HG03521 (cell line): ENCODE measurements around the gene SLC22A12.
"Not testable (repeated sequence)": the region's sequence is repeated elsewhere in the genome, so short reads cannot be mapped to it uniquely, and the experiment has no call there.

ENCODE experiments used
- ATAC-seq: cut with Tn5 transposase; IDR thresholded peaks from one replicate; pipeline ENCODE4 v1.9.1; 2021; ENCODE audit warnings: mild to moderate bottlenecking, moderate library complexity; ENCODE audit not compliant: unreplicated experiment

SLC22A12 gene

DNA sequence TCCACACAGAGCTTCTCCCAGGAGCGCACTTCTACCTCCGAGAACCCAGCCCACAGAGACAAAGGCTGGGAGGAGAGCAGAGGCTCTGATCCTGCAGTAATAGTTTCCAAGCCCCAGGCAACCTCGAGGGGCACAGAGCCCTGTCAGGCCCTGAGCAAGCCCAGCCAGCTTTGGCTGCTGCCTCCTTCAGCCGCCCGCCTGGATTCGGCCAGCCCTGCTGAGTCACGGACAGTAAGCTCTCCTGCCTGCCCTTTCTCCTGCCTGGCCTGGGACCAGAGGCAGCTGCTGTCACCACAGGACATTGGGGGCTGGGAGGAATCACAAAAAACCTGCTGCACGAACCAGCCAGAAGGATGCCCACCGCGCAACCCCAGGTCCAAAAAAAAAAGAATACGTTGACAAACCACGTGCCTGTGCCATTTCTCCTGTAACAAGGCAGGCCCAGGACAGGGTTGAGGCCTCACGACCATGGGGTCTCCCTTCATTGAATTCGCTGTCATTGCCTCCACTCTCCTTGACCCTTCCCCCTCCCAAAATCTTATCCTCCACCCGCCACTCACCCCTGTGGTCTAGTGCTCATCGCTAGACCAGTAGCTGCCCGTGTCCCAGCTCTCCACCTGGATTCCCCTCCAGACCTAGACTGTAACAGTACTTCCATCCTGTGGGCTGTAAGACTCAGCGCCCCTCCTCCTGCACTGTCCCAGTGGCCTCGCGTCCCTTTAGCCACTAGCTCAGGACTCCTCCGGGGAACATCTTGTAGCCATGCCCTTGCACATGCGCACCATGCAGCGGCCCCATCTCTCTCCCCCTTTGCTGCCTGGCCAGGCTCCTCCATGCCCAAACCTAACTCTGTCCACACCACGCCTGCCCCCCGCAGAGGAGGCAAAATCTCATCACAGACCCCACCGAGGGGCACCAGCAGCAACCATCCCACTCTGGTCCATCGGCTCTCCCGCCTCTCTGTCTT is 7.4 kb upstream of the SLC22A12 start:
- ATAC-seq, result no peak

DNA sequence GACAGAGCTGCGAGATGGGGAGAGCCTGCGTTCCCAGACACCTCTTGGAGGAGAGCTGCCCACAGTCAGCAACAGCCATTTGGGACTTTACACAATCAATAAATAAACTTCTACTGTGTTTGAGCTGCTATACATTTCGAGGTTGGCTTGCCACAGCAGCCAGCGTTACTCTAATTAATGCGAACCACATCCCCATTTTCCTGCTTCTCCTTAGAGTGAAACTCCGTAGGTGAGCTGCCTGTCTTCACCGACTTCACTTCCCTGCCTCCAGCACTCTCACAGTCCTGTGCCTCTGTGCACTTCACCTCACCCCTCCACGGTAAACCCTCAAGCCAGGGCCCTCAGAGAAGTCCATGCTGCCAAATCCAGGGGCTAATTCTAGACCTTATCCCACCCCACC is 5.9 kb upstream of the SLC22A12 start:
- ATAC-seq, result no peak

DNA sequence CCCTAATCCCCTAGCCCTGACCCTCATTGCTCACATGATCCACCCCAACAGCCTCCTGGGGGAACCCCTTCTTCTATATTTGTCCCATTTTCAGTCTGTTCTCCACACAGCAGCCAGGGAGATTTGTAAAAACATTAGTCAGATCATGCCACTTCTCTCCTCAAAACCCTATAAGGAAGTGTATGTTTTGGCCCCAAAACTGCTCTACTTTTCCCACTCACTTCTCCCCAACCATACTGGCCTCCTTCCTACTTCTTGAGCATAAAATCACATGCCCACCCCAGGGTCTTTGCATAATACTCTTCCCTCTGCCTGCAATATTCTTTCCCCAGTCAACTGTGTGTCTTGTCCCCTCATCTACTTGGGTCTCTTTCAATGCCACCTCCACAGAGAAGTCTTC is 4.7 kb upstream of the SLC22A12 start:
- no peak for ATAC-seq

DNA sequence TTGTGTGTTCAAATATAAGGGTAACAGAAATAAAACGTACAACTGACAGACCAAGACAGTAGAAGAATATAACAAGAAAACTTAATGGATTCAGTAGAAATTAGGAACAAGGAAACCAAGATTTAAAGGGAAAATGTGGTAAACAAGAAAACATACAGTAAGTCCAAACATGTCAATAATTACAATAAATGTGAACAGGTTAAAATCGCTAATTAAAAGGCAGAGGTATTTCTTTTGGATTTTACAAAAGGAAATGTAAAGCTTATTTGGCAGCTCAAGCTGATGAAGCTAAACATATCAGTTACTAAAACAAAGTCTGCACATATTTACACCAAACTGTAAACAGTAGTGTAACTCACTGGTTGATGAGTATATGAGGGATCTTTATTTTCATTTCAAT is 2.3 kb upstream of the SLC22A12 start:
- no peak for ATAC-seq

DNA sequence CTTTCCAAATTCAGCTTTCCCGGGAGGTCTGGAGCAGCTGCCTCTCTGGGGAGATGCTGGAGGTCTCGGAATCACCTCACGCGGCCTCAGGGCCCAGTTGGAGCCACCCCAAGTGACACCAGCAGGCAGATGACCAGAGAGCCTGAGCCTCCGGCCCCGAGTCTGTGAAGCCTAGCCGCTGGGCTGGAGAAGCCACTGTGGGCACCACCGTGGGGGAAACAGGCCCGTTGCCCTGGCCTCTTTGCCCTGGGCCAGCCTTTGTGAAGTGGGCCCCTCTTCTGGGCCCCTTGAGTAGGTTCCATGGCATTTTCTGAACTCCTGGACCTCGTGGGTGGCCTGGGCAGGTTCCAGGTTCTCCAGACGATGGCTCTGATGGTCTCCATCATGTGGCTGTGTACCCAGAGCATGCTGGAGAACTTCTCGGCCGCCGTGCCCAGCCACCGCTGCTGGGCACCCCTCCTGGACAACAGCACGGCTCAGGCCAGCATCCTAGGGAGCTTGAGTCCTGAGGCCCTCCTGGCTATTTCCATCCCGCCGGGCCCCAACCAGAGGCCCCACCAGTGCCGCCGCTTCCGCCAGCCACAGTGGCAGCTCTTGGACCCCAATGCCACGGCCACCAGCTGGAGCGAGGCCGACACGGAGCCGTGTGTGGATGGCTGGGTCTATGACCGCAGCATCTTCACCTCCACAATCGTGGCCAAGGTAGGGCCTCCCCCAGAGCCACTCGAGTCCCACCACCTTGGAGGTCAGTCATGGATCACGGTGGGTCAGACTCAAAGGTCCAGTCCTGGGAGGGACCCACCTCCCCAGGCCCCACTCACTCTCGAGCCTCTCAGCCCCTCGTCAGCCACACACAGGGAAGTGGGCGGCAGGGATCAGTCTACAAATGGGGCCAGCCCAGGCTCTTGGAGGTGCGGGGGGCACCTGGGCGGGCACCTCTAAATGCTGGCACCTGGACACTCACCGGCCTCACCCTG is 525 bp downstream of the SLC22A12 start:
- ATAC-seq, result no peak

DNA sequence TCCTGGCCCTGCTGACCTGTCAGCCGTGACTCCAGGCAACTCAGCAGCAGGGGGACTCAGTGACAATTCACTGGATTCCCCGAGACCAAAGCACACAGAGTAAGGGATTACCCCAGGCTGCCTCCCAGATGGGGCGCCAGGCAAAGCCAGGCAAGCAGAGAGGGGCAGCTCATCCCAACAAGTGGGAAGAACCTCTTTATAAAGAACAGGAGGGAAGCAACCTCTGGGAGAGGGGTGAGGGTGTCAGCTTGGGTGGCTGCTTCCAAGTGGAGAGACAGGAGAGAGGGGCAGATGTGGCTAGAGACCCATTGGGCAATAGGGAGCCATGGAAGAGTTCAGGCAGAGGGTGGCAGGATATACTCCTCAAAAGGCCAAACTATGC is 1.2 kb downstream of the SLC22A12 start:
- ATAC-seq, result no peak

DNA sequence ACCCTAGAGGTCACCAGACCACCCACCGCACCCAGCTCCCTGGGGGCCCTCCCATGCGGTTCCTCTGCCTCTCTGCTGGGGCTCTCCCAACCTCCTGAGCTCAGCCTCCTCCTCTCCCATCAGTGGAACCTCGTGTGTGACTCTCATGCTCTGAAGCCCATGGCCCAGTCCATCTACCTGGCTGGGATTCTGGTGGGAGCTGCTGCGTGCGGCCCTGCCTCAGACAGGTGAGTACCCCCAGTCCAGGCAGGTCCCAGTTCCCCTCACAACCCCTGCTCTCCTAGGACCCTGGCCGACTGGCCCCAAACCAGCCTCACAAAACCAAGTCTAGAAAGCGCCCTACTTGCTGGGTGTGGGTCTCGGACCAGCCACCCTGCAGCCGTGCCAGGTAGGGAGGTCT is 1.6 kb downstream of the SLC22A12 start:
- ATAC-seq, result no peak

DNA sequence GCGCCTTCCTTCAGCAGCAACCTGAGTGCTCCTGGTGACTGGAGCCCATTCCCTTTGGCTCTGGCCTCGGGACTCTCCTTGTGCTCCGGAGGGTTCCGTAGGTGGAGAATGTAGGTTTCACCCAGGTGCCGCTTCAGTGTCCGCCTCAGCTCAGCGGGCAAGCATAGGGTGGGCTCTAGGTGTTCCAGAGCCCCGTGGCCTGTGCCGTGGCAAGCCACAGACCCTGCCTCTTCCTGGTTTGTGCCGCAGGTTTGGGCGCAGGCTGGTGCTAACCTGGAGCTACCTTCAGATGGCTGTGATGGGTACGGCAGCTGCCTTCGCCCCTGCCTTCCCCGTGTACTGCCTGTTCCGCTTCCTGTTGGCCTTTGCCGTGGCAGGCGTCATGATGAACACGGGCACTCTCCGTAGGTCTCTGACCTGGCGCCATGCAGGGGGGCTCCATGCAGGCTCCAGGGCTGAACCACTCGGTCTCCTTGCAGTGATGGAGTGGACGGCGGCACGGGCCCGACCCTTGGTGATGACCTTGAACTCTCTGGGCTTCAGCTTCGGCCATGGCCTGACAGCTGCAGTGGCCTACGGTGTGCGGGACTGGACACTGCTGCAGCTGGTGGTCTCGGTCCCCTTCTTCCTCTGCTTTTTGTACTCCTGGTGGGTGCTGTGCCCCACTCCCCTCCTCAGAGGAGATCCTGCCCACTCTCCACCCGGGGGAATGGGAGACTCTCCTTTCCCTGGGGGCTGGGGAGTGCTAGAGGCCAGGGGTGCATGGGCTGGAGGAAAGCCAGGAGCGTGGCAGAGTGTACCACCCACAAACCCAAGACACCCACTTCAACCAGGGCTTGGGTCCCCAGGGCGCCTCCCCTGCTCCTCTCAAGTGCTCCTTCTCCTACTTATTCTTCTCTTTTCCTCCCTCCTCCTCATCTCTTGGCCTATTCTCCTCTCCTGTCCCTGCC is 2.4 kb downstream of the SLC22A12 start:
- ATAC-seq, result no peak

DNA sequence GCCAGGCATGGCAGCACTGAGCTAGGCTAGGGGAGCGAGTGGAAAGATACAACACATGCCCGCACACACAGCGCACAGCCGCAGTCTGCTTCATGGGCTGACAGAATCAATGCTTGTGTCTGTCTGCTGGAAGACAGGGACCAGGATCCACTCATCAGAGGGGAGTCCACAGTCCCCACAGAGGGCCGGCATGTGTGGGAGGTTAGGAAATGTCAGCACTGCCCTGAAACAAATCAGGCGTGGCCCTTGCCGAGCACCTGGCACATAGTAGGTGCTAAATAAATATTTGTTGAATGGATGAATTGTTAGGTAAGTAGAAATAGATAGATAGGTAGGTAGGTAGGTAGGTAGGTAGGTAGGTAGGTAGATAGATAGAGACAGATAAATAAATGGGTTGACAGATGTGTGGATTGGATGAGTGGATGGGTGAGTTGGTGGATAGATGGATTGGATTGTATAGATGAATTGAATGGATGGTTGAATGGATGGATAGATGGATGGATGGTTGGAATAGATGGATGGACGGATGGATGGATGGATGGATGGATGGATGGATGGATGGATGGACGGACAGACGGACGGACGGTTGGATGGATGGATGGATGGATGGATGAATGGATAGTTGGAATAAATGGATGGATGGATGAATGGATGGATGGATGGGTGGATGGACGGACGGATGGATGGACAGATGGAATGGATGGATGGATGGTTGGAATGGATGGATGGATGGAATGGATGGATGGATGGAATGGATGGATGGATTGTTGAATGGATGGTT is 3.3 kb downstream of the SLC22A12 start:
- ATAC-seq, result no peak

DNA sequence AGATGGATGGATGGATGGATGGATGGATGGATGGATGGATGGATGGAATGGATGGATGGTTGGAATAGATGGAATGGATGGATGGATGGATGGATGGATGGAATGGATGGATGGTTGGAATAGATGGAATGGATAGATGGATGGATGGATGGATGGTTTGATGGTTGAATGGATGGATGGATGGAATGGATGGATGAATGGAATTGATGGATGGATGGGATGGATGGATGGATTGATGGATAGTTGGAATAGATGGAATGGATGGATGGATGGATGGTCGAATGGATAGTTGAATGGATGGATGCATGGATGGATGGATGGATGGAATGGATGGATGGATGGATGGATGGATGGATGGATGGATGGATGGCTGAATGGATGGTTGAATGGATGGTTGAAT is 4.9 kb downstream of the SLC22A12 start:
- ATAC-seq, result not testable (repeated sequence)

DNA sequence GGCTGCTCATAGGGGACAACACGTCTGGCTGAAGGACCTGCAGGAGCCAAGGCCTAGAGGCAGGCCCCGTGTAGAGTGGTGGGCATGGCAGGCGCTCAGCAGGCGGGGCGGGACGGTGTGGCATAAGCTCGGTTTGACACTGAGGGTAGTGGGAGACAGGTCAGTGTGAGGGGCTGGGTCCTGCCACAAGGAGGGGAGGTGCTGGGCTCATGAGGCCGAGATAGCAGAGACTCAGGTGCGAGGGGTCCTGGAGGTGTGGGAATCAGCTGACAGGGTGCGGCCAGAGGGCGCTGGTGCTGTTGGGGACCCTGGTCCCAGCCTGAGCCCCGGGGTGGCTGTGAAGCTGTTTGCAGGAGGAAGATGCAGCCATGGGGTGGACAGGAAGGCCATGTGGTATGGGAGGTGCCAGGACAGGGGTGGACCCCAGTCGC is 6.7 kb downstream of the SLC22A12 start:
- ATAC-seq, result no peak

DNA sequence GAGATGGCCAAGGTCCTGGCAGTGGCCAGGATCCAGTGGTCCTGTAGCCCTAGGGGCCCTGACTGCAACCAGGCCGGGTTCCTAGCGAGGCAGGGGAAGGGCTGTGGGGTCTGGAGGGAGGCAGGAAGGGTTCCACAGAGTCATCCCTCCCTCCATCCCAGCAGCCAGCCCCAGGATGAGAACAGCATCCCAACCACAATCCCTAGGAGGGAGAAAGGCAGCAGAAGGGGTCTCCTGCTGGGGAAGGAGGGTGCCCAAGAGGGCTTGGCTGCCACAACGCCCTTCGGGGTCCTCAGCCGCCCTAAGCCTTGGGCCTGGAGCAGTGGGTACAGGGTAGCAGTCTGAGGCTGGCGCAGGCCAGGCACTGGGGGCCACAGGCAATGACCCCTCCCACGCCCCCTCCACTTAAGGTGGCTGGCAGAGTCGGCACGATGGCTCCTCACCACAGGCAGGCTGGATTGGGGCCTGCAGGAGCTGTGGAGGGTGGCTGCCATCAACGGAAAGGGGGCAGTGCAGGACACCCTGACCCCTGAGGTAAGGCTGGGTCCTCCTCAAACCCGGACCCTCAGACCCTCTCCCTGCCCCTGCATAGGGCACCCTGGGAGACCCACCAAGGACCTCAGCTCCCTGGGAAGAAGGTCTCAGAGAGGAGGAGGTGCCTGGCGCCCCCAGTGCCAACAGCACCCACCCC is 7.2 kb downstream of the SLC22A12 start:
- ATAC-seq, result no peak

DNA sequence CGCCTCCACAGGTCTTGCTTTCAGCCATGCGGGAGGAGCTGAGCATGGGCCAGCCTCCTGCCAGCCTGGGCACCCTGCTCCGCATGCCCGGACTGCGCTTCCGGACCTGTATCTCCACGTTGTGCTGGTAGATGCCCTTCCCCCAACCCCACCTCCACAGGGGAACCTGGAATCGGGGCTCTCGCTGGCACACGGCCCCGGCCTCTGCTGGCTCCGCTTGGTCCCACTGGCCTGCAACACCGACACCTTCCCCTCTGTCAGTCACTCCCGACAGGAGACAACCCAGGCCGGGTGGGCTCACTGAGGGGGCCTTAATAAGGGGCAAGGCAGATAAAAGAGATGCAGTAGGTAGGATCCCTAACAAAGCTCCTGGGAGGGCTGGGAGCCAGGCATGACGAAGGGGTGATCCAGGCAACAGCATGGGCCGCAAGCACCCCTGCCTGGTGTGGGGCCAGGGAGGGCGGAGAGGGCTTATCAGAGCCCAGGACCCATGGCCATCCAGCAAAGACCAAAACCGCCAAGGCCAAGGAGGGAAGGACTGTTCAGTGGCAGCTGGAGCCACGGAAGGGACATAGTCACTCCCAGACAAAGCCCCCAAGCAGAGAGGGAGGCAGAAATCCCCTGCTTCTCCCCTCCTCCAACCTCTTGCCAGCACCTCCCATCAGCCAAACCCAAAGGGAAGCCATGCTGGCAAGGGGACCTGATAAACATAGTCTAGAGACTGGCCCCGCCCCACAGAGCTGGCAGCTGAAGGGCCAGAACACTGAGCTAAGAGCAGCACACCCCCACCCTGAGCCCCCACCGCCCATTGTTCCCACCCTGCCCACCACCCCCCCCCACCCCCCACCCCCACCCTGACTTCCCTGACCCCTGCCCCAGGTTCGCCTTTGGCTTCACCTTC is 8.0 kb downstream of the SLC22A12 start:
- ATAC-seq, result no peak

DNA sequence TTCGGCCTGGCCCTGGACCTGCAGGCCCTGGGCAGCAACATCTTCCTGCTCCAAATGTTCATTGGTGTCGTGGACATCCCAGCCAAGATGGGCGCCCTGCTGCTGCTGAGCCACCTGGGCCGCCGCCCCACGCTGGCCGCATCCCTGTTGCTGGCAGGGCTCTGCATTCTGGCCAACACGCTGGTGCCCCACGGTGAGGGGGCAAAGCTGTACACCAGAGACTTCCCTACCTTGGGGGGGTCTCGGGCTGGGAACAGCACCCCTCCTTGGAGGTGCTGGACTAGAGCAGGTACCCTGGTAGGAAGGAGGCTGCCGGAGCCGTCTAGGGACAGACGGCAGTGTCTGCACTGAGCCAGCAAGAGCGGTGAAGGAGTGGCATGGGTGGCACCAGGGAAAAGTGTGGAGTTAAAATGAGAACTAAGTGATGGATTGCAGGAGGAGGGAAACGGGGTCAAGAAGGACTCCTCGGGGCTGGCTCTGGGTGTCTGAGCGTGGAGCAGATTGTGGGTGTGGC is 8.7 kb downstream of the SLC22A12 start:
- no peak for ATAC-seq

DNA sequence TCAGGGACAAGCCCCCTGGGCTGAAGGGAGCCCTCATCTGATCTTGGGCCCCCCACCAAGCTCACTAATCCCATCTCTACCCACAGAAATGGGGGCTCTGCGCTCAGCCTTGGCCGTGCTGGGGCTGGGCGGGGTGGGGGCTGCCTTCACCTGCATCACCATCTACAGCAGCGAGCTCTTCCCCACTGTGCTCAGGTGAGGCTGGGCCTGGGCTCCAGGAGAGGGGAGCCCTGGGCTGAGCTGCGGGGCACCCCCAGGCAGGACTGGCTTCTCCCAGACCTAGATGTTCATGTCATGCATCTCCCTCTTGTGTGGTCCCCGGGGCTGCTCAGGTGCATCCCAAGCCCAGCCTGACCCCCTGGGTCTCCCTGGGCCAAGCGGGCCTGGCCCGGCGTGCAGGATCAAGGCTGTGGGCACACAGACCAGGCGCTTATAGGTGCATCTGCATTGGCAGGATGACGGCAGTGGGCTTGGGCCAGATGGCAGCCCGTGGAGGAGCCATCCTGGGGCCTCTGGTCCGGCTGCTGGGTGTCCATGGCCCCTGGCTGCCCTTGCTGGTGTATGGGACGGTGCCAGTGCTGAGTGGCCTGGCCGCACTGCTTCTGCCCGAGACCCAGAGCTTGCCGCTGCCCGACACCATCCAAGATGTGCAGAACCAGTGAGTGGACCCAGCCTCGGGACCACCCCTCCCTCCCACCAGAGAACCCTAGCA is 9.4 kb downstream of the SLC22A12 start:
- no peak for ATAC-seq

DNA sequence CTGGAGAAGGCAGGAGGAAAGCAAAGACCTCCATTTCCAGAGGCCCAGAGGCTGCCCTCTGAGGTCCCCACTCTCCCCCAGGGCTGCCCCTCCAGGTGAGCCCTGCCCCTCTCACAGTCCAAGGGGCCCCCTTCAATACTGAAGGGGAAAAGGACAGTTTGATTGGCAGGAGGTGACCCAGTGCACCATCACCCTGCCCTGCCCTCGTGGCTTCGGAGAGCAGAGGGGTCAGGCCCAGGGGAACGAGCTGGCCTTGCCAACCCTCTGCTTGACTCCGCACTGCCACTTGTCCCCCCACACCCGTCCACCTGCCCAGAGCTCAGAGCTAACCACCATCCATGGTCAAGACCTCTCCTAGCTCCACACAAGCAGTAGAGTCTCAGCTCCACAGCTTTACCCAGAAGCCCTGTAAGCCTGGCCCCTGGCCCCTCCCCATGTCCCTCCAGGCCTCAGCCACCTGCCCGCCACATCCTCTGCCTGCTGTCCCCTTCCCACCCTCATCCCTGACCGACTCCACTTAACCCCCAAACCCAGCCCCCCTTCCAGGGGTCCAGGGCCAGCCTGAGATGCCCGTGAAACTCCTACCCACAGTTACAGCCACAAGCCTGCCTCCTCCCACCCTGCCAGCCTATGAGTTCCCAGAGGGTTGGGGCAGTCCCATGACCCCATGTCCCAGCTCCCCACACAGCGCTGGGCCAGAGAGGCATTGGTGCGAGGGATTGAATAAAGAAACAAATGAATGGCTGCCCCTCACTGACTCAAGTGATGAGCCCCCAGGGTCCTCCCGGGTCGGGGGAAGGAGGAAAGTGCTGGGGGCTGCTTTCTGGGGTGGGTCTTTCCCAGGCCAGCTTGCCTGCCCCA is 10.8 kb downstream of the SLC22A12 start:
- no peak for ATAC-seq
